Caco-2 (cell line): Measurements from ENCODE around the gene AUTS2. TPM values are rescaled to one million over a fixed set of nuclear protein-coding genes. Genes with fewer than 3 reads are reported as not detected.

Experiments used
- BruUV-seq: library from RNA; stranded (reverse); fragments of 400-500 nt; replicated peaks from 2 replicates; lab custom pipeline; 2021; lab: Mats Ljungman, UMichigan
- CTCF ChIA-PET: fragments of 300-600 bp; sonication (Branson Sonifier 250); formaldehyde crosslinking; loops from one replicate; lab custom pipeline; 2022; ENCODE audit warnings: antibody characterized with exemption; lab: Charles Lee
- POLR2A ChIA-PET: fragments of 300-600 bp; sonication (Branson Sonifier 250); formaldehyde crosslinking; loops from one replicate; lab custom pipeline; 2022; ENCODE audit warnings: antibody characterized with exemption; lab: Charles Lee
- DNase-seq, 2 experiments: peaks; one replicate each; pipeline versions ENCODE4 v3.0.0 to v3.0.0-alpha.2; 2020 to 2022
- H3K27me3 ChIP-seq: replicated peaks from 2 replicates; pipeline ENCODE4 v1.6.0; 2011; ENCODE audit warnings: low read length; ENCODE audit not compliant: control insufficient read depth, insufficient read depth
- H3K36me3 ChIP-seq: 2 replicates; pipeline ENCODE4 v1.5.1; 2011; ENCODE audit warnings: low read length; ENCODE audit not compliant: control insufficient read depth, insufficient read depth
- H3K4me1 ChIP-seq: fragments of 250-450 bp; sonication (Bioruptor Pico); 2 replicates; pipeline ENCODE4 v1.5.1; 2020; ENCODE audit warnings: mild to moderate bottlenecking
- H3K4me3 ChIP-seq: 2 replicates; pipeline ENCODE4 v1.5.1; 2011; ENCODE audit warnings: low read depth, mild to moderate bottlenecking, control low read depth, low read length
- H3K9me3 ChIP-seq: fragments of 250-450 bp; sonication (Bioruptor Pico); 2 replicates; pipeline ENCODE4 v1.5.1; 2020; ENCODE audit warnings: mild to moderate bottlenecking, moderate library complexity
- H3K27ac Mint-ChIP-seq: one replicate; pipeline ENCODE4 v1.8.0; 2022; ENCODE audit warnings: mixed read lengths; ENCODE audit not compliant: unreplicated experiment
- H3K27me3 Mint-ChIP-seq: one replicate; pipeline ENCODE4 v1.8.0; 2022; ENCODE audit warnings: mixed read lengths; ENCODE audit not compliant: insufficient read depth, unreplicated experiment
- H3K36me3 Mint-ChIP-seq: one replicate; pipeline ENCODE4 v1.8.0; 2022; ENCODE audit warnings: mild to moderate bottlenecking, mixed read lengths; ENCODE audit not compliant: insufficient read depth, unreplicated experiment
- H3K4me1 Mint-ChIP-seq: one replicate; pipeline ENCODE4 v1.8.0; 2022; ENCODE audit warnings: low read depth, mixed read lengths; ENCODE audit not compliant: unreplicated experiment
- H3K4me3 Mint-ChIP-seq: one replicate; pipeline ENCODE4 v1.8.0; 2022; ENCODE audit warnings: mild to moderate bottlenecking, moderate library complexity, mixed read lengths; ENCODE audit not compliant: unreplicated experiment
- H3K9me3 Mint-ChIP-seq: one replicate; pipeline ENCODE4 v1.8.0; 2022; ENCODE audit warnings: mixed read lengths; ENCODE audit not compliant: unreplicated experiment
- CTCF ChIP-seq, 2 experiments: fragments of 200-600 bp in 1 of 2; IDR thresholded peaks; 1 replicate in 1 of 2; 2 replicates in 1 of 2; pipeline versions ENCODE4 v1.5.1 to v1.8.0; 2011 to 2022; ENCODE audit warnings: antibody characterized with exemption in 1 of 2, control low read depth in 1 of 2, inconsistent platforms in 1 of 2, low read depth in 1 of 2, low read length in 1 of 2, mild to moderate bottlenecking in 1 of 2, moderate library complexity in 1 of 2; ENCODE audit not compliant: insufficient read depth in 1 of 2, severe bottlenecking in 1 of 2, unreplicated experiment in 1 of 2
- intact Hi-C: fragments of 100-400 bp; cut with micrococcal nuclease; formaldehyde crosslinking; loops from one replicate; pipeline ENCODE4 v1.10.0; 2022; ENCODE audit not compliant: unreplicated experiment
- total RNA-seq: library from RNA; stranded (reverse); gene quantifications from 2 replicates; pipeline ENCODE4 v1.2.3, GENCODE V29; 2022

The AUTS2 gene
- total RNA-seq, 1 experiment from 2014 or later, result 37.1 TPM

GRCh38 chr7:69610374-69611084, 12.3 kb downstream of the AUTS2 start:
- ChIA-PET POLR2A (no interaction called here), CTCF (no interaction called here)
- Mint-ChIP-seq H3K27ac (no peak overlapping the region), H3K4me3 (no peak overlapping the region), H3K4me1 (no peaks in the 10 kb centered on the region), H3K9me3 (no peaks in the 10 kb centered on the region), H3K27me3 (peaks cover 13% of the 10 kb centered on the region), H3K36me3 (no peaks in the 10 kb centered on the region)
- intact Hi-C loops, result no loop called here
- TF ChIP-seq CTCF (IDR thresholded peaks at IDR 0.05; ENCODE audit: insufficient read depth in 1 of 2, low read depth in 1 of 2, low read length in 1 of 2, severe bottlenecking in 1 of 2, unreplicated experiment in 1 of 2), result no peak
- Histone ChIP-seq H3K4me3 (no peak overlapping the region), H3K36me3 (no peaks in the 10 kb centered on the region), H3K4me1 (no peaks in the 10 kb centered on the region), H3K27me3 (no peaks in the 10 kb centered on the region), H3K9me3 (no peaks in the 10 kb centered on the region)
- DNase-seq, result no peak
- no TSS peak for BruUV-seq

GRCh38 chr7:69612981-69613380, 14.7 kb downstream of the AUTS2 start:
- no peaks in the 10 kb centered on the region for H3K4me1 ChIP-seq
- intact Hi-C loops, result no loop called here
- Mint-ChIP-seq H3K9me3 (no peaks in the 10 kb centered on the region), H3K27me3 (peaks cover 13% of the 10 kb centered on the region), H3K4me3 (no peak overlapping the region), H3K36me3 (no peaks in the 10 kb centered on the region), H3K27ac (no peak overlapping the region), H3K4me1 (no peaks in the 10 kb centered on the region)
- DNase-seq, result no peak
- H3K4me3 ChIP-seq, result no peak overlapping the region
- no peaks in the 10 kb centered on the region for H3K9me3 ChIP-seq
- no peaks in the 10 kb centered on the region for H3K36me3 ChIP-seq
- TF ChIP-seq CTCF (IDR thresholded peaks at IDR 0.05; ENCODE audit: insufficient read depth in 1 of 2, low read depth in 1 of 2, low read length in 1 of 2, severe bottlenecking in 1 of 2, unreplicated experiment in 1 of 2), result no peak
- no TSS peak for BruUV-seq
- CTCF ChIA-PET, result no interaction called here
- POLR2A ChIA-PET, result no interaction called here
- H3K27me3 ChIP-seq, result no peaks in the 10 kb centered on the region

- CTCF ChIA-PET, result no interaction called here
Observed at GRCh38 chr7:69613846-69614245, 15.6 kb downstream of the AUTS2 start.

More at GRCh38 chr7:69613846-69614245, 15.6 kb downstream of the AUTS2 start:
- no peaks in the 10 kb centered on the region for H3K4me1 Mint-ChIP-seq
- H3K4me3 Mint-ChIP-seq, result no peak overlapping the region
- peaks cover 13% of the 10 kb centered on the region for H3K27me3 Mint-ChIP-seq
- intact Hi-C loops, result no loop called here
- no peaks in the 10 kb centered on the region for H3K9me3 ChIP-seq
- no peaks in the 10 kb centered on the region for H3K9me3 Mint-ChIP-seq
- no TSS peak for BruUV-seq
- H3K4me1 ChIP-seq, result no peaks in the 10 kb centered on the region
- no peak overlapping the region for H3K4me3 ChIP-seq
- POLR2A ChIA-PET, result no interaction called here
- H3K27me3 ChIP-seq, result no peaks in the 10 kb centered on the region
- H3K36me3 ChIP-seq, result no peaks in the 10 kb centered on the region
- no peaks in the 10 kb centered on the region for H3K36me3 Mint-ChIP-seq
- H3K27ac Mint-ChIP-seq, result no peak overlapping the region
- no peak for DNase-seq
- TF ChIP-seq CTCF (IDR thresholded peaks at IDR 0.05; ENCODE audit: insufficient read depth in 1 of 2, low read depth in 1 of 2, low read length in 1 of 2, severe bottlenecking in 1 of 2, unreplicated experiment in 1 of 2), result no peak
